ENCODE measurements around the gene PSEN1. TPM values are rescaled to one million over a fixed set of nuclear protein-coding genes. Genes with fewer than 3 reads are reported as not detected.

PSEN1 gene
- 45.4 TPM for total RNA-seq

DNA sequence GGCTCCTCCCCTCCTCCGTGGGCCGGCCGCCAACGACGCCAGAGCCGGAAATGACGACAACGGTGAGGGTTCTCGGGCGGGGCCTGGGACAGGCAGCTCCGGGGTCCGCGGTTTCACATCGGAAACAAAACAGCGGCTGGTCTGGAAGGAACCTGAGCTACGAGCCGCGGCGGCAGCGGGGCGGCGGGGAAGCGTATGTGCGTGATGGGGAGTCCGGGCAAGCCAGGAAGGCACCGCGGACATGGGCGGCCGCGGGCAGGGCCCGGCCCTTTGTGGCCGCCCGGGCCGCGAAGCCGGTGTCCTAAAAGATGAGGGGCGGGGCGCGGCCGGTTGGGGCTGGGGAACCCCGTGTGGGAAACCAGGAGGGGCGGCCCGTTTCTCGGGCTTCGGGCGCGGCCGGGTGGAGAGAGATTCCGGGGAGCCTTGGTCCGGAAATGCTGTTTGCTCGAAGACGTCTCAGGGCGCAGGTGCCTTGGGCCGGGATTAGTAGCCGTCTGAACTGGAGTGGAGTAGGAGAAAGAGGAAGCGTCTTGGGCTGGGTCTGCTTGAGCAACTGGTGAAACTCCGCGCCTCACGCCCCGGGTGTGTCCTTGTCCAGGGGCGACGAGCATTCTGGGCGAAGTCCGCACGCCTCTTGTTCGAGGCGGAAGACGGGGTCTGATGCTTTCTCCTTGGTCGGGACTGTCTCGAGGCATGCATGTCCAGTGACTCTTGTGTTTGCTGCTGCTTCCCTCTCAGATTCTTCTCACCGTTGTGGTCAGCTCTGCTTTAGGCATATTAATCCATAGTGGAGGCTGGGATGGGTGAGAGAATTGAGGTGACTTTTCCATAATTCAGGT, at the start of gene PSEN1:
Gene PSEN1 (plus strand): TSS at position 121 of the 839 bp plus-strand sequence. CDS start 11,513 bp downstream, outside the sequence.
- Histone ChIP-seq H3K27me3 (ENCODE audit: insufficient read depth, low read length) (no peaks in the 10 kb centered on the region), H3K4me1 (ENCODE audit: insufficient read depth, low read length) (peaks cover 28% of the 10 kb centered on the region), H3K9me3 (ENCODE audit: low read depth, low read length) (no peaks in the 10 kb centered on the region), H3K4me3 (ENCODE audit: low read length) (peak within 1 kb of the TSS; percentile 90)

- H3K9me3 ChIP-seq (ENCODE audit: low read depth, low read length): no peaks in the 10 kb centered on the region
- no peak overlapping the region for H3K4me3 ChIP-seq (ENCODE audit: low read length)
These were observed 45.3 kb upstream of the PSEN1 start for GRCh38 chr14:73091044-73091443.

GRCh38 chr14:73097421-73097820, 38.9 kb upstream of the PSEN1 start:
- Histone ChIP-seq H3K27me3 (ENCODE audit: insufficient read depth, low read length) (no peaks in the 10 kb centered on the region), H3K9me3 (ENCODE audit: low read depth, low read length) (no peaks in the 10 kb centered on the region), H3K4me3 (ENCODE audit: low read length) (no peak overlapping the region), H3K4me1 (ENCODE audit: insufficient read depth, low read length) (no peaks in the 10 kb centered on the region)

More at GRCh38 chr14:73091044-73091443, 45.3 kb upstream of the PSEN1 start:
- Histone ChIP-seq H3K4me1 (ENCODE audit: insufficient read depth, low read length) (no peaks in the 10 kb centered on the region), H3K27me3 (ENCODE audit: insufficient read depth, low read length) (no peaks in the 10 kb centered on the region)

DNA sequence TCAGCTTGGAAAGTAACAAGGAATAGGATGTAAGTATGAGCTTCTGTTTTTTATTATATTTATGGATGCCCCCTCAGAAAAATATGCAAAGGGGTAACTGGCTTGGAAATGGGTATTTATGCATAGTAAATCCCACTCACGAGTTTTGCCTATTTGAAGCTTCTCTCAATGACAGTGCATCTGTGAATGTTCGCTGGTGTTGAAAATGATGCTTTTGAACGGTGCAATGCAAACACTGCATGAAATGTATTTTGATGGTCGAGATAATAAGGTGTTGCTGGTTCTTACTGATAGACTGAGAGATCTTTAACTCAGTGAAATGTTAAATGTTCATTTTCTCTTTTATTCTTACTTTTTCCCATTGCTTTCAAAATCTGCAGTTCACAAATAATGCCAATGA, 36.0 kb upstream of the PSEN1 start:
- no peaks in the 10 kb centered on the region for H3K4me1 ChIP-seq (ENCODE audit: insufficient read depth, low read length)
- no peaks in the 10 kb centered on the region for H3K9me3 ChIP-seq (ENCODE audit: low read depth, low read length)
- H3K27me3 ChIP-seq (ENCODE audit: insufficient read depth, low read length): no peaks in the 10 kb centered on the region
- H3K4me3 ChIP-seq (ENCODE audit: low read length): no peak overlapping the region

DNA sequence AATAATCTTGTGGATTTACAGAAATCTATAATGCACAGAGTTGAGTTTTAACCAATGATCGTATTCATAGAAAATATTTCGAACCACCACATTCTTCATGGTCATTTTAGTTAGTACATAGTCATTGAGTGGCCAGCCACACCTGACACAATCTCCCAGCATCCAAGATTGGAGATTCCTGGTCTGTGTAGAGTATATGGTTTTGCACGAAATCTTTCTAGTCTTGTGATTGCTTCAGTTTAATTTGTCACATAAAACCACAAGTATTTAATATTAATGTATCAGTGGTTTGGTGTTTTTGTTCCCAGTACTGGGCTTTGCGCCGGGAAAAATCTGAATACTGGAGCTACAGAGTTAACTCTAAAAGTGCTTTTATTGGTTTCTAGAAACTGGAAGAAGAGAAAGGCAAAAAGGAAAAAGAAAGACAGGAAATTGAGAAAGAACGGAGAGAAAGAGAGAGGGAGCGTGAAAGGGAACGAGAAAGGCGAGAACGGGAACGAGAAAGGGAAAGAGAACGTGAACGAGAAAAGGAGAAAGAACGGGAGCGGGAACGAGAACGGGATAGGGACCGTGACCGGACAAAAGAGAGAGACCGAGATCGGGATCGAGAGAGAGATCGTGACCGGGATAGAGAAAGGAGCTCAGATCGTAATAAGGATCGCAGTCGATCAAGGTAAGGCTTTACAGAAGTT, 33.4 kb upstream of the PSEN1 start:
- Histone ChIP-seq H3K4me3 (ENCODE audit: low read length) (no peak overlapping the region), H3K27me3 (ENCODE audit: insufficient read depth, low read length) (no peaks in the 10 kb centered on the region), H3K9me3 (ENCODE audit: low read depth, low read length) (no peaks in the 10 kb centered on the region), H3K4me1 (ENCODE audit: insufficient read depth, low read length) (no peaks in the 10 kb centered on the region)

GRCh38 chr14:73105050-73105449, 31.3 kb upstream of the PSEN1 start:
- Histone ChIP-seq H3K4me3 (ENCODE audit: low read length) (no peak overlapping the region), H3K27me3 (ENCODE audit: insufficient read depth, low read length) (no peaks in the 10 kb centered on the region), H3K9me3 (ENCODE audit: low read depth, low read length) (no peaks in the 10 kb centered on the region), H3K4me1 (ENCODE audit: insufficient read depth, low read length) (no peaks in the 10 kb centered on the region)

DNA sequence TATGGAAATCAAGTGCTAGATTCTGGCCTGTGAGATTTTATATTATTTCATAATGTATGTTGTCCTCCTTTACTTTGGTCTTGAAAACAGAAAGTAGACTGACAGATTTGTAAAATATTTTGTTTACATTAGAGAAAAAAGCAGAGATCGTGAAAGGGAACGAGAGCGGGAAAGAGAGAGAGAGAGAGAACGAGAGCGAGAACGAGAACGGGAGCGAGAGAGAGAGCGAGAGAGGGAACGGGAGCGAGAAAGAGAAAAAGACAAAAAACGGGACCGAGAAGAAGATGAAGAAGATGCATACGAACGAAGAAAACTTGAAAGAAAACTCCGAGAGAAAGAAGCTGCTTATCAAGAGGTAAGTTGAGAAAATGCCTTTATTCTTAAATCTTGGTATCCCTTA, 30.6 kb upstream of the PSEN1 start:
- Histone ChIP-seq H3K27me3 (ENCODE audit: insufficient read depth, low read length) (no peaks in the 10 kb centered on the region), H3K4me3 (ENCODE audit: low read length) (no peak overlapping the region), H3K4me1 (ENCODE audit: insufficient read depth, low read length) (no peaks in the 10 kb centered on the region), H3K9me3 (ENCODE audit: low read depth, low read length) (no peaks in the 10 kb centered on the region)

DNA sequence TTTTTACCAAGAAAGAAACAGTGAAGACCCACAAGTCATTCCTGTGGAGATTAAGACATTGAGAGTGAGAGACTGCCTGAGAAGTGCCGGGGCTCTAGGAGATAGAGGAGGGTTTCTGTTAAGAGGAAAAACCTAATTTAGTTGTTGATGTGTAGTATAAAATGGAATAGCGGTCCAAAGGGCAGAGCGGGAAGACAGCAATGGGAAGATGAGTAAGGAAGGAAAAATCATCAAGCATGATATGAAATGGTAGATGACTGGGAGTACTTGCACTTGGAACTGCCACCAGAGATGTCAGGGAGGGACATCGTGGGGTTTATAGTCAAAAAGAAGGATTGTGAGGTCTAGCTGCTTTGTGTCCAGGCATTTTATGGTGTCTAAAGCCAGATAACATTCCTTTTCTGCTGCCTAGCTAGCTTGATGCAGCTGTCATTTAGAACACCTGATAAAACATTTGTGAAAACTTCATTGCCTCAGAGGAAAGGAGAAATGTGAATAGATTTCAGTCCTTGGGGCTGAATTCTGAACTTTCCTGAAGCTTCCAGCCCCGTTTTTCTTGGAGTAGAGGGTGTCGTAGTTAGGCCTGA, 20.1 kb upstream of the PSEN1 start:
- Histone ChIP-seq H3K4me1 (ENCODE audit: insufficient read depth, low read length) (no peaks in the 10 kb centered on the region), H3K9me3 (ENCODE audit: low read depth, low read length) (no peaks in the 10 kb centered on the region), H3K27me3 (ENCODE audit: insufficient read depth, low read length) (no peaks in the 10 kb centered on the region), H3K4me3 (ENCODE audit: low read length) (no peak overlapping the region)

DNA sequence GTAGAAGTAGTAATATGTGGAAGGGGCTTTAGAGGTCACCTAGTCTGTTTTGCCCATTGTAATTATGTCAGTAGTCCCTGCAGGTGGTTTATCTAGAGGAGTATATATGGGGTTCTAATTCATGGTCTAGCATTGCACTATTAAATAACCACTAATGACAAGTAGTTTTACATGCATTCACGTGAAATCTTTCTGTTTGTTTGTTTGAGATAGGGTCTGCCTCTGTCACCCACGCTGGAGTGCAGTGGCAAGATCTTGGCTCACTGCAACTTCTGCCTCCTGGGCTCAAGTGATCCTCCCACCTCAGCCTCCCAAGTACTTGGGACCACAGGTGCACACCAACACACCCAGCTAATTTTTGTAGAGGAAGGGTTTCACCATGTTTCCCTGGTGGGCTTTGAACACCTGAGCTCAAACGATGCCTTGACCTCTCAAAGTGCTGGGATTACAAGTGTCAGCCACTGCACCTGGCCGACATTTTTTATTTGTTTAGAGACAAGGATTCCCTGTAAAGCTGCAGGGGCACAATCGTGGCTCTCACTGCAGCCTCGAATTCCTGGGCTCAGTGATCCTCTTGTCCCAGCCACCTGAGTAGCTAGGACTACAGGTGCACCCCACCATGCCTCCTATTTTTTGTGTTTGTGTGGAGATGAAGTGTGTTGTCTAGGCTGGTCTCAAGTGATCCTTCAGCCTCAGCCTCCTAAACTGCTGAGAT, 12.0 kb upstream of the PSEN1 start:
- H3K4me3 ChIP-seq (ENCODE audit: low read length): no peak overlapping the region
- no peaks in the 10 kb centered on the region for H3K9me3 ChIP-seq (ENCODE audit: low read depth, low read length)
- H3K4me1 ChIP-seq (ENCODE audit: insufficient read depth, low read length): no peaks in the 10 kb centered on the region

DNA sequence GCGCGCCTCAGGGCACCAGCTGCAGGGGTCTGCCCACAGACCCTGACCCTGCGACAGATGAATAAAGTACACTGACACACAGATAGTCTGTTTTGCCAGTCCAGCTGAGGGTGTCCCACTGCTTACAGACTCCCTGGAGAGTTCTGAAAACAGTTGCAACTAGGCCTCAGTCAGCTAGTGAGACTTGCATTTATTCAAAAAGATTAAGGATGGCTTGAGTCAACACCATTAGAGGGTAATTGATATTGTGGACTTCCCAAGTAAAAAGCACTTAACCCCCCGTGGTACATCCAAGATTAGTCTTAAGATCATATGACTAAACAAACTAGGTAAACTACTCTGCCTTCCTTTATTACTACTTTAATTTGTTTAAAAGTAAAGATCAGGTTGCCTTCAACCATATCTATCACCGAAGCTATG, 11.1 kb upstream of the PSEN1 start:
- H3K27me3 ChIP-seq (ENCODE audit: insufficient read depth, low read length): no peaks in the 10 kb centered on the region
- H3K4me3 ChIP-seq (ENCODE audit: low read length): no peak overlapping the region
- no peaks in the 10 kb centered on the region for H3K9me3 ChIP-seq (ENCODE audit: low read depth, low read length)
- H3K4me1 ChIP-seq (ENCODE audit: insufficient read depth, low read length): no peaks in the 10 kb centered on the region

More for the DNA sequence above, 12.0 kb upstream of the PSEN1 start:
- no peaks in the 10 kb centered on the region for H3K27me3 ChIP-seq (ENCODE audit: insufficient read depth, low read length)

GRCh38 chr14:73125746-73126145, 10.6 kb upstream of the PSEN1 start:
- Histone ChIP-seq H3K4me1 (ENCODE audit: insufficient read depth, low read length) (no peaks in the 10 kb centered on the region), H3K27me3 (ENCODE audit: insufficient read depth, low read length) (no peaks in the 10 kb centered on the region), H3K9me3 (ENCODE audit: low read depth, low read length) (no peaks in the 10 kb centered on the region), H3K4me3 (ENCODE audit: low read length) (no peak overlapping the region)

- Histone ChIP-seq H3K9me3 (ENCODE audit: low read depth, low read length) (no peaks in the 10 kb centered on the region), H3K4me3 (ENCODE audit: low read length) (no peak overlapping the region), H3K27me3 (ENCODE audit: insufficient read depth, low read length) (no peaks in the 10 kb centered on the region), H3K4me1 (ENCODE audit: insufficient read depth, low read length) (peaks cover 21% of the 10 kb centered on the region)
These were observed 2.5 kb upstream of the PSEN1 start for GRCh38 chr14:73133795-73134194.

- Histone ChIP-seq H3K4me1 (ENCODE audit: insufficient read depth, low read length) (peaks cover 28% of the 10 kb centered on the region), H3K9me3 (ENCODE audit: low read depth, low read length) (no peaks in the 10 kb centered on the region), H3K4me3 (ENCODE audit: low read length) (peak overlapping the region; percentile 90), H3K27me3 (ENCODE audit: insufficient read depth, low read length) (no peaks in the 10 kb centered on the region)
These were observed 271 bp upstream of the PSEN1 start for GRCh38 chr14:73136085-73136386.

GRCh38 chr14:73140811-73141323, 4.6 kb downstream of the PSEN1 start:
- no peak overlapping the region for H3K4me3 ChIP-seq (ENCODE audit: low read length)
- no peaks in the 10 kb centered on the region for H3K27me3 ChIP-seq (ENCODE audit: insufficient read depth, low read length)

GRCh38 chr14:73142216-73142615, 5.9 kb downstream of the PSEN1 start:
- H3K9me3 ChIP-seq (ENCODE audit: low read depth, low read length): no peaks in the 10 kb centered on the region
- H3K4me1 ChIP-seq (ENCODE audit: insufficient read depth, low read length): peaks cover 27% of the 10 kb centered on the region
- H3K27me3 ChIP-seq (ENCODE audit: insufficient read depth, low read length): no peaks in the 10 kb centered on the region
- no peak overlapping the region for H3K4me3 ChIP-seq (ENCODE audit: low read length)

More at GRCh38 chr14:73140811-73141323, 4.6 kb downstream of the PSEN1 start:
- Histone ChIP-seq H3K4me1 (ENCODE audit: insufficient read depth, low read length) (peaks cover 35% of the 10 kb centered on the region), H3K9me3 (ENCODE audit: low read depth, low read length) (no peaks in the 10 kb centered on the region)
